Measurements from ENCODE around the gene SCN5A. TPM values are rescaled to one million over a fixed set of nuclear protein-coding genes. Genes with fewer than 3 reads are reported as not detected.

Gene SCN5A
- total RNA-seq, 2 experiments from 2014 or later = not detected

- Mint-ChIP-seq H3K36me3 (ENCODE audit: low read depth) (no peaks in the 10 kb centered on the region), H3K27ac (no peak overlapping the region), H3K4me3 (no peak overlapping the region), H3K4me1 (no peaks in the 10 kb centered on the region), H3K9me3 (no peaks in the 10 kb centered on the region), H3K27me3 (no peaks in the 10 kb centered on the region)
- POLR2A ChIA-PET = no interaction called here
- DNase-seq = no peak
- CTCF ChIA-PET = interaction anchor here (0.6 kb wide), 1 partner anchor 354 kb away, joined by 3 read pairs; no protein-coding TSS in a partner anchor
Measured at GRCh38 chr3:38600551-38600950, 48.9 kb downstream of the SCN5A start.

- Mint-ChIP-seq H3K4me1 (no peaks in the 10 kb centered on the region), H3K27ac (no peak overlapping the region), H3K4me3 (no peak overlapping the region), H3K9me3 (no peaks in the 10 kb centered on the region), H3K27me3 (peaks cover 4% of the 10 kb centered on the region), H3K36me3 (ENCODE audit: low read depth) (no peaks in the 10 kb centered on the region)
- ChIA-PET POLR2A (no interaction called here), CTCF (interaction anchor here (0.6 kb wide), 1 partner anchor 355 kb away, joined by 3 read pairs; no protein-coding TSS in a partner anchor)
- DNase-seq = no peak
Measured at GRCh38 chr3:38599886-38600285, 49.6 kb downstream of the SCN5A start.

GRCh38 chr3:38598791-38599190 lies 50.7 kb downstream of the SCN5A start:
- ChIA-PET POLR2A (no interaction called here), CTCF (interaction anchor here (1.4 kb wide), 1 partner anchor 9 kb away, joined by 4 read pairs; no protein-coding TSS in a partner anchor)

GRCh38 chr3:38597502-38598060 lies 51.9 kb downstream of the SCN5A start:
- CTCF ChIA-PET = no interaction called here
- Mint-ChIP-seq H3K9me3 (no peaks in the 10 kb centered on the region), H3K4me1 (no peaks in the 10 kb centered on the region), H3K27ac (no peak overlapping the region), H3K4me3 (no peak overlapping the region), H3K27me3 (peaks cover 9% of the 10 kb centered on the region), H3K36me3 (ENCODE audit: low read depth) (no peaks in the 10 kb centered on the region)
- DNase-seq = no peak
- POLR2A ChIA-PET = no interaction called here

More at GRCh38 chr3:38598791-38599190, 50.7 kb downstream of the SCN5A start:
- no peak overlapping the region for H3K27ac Mint-ChIP-seq
- DNase-seq = no peak
- H3K9me3 Mint-ChIP-seq = no peaks in the 10 kb centered on the region
- H3K36me3 Mint-ChIP-seq (ENCODE audit: low read depth) = no peaks in the 10 kb centered on the region
- no peak overlapping the region for H3K4me3 Mint-ChIP-seq
- H3K27me3 Mint-ChIP-seq = peaks cover 6% of the 10 kb centered on the region
- H3K4me1 Mint-ChIP-seq = no peaks in the 10 kb centered on the region

- CTCF ChIA-PET = interaction anchor here (0.9 kb wide), 1 partner anchor 249 kb away, joined by 3 read pairs; the partner anchor contains the start of gene XYLB
- DNase-seq = no peak
- H3K27me3 Mint-ChIP-seq = peaks cover 17% of the 10 kb centered on the region
- no peaks in the 10 kb centered on the region for H3K4me1 Mint-ChIP-seq
- no peak overlapping the region for H3K4me3 Mint-ChIP-seq
- no peak overlapping the region for H3K27ac Mint-ChIP-seq
- no peaks in the 10 kb centered on the region for H3K9me3 Mint-ChIP-seq
- POLR2A ChIA-PET = no interaction called here
- no peaks in the 10 kb centered on the region for H3K36me3 Mint-ChIP-seq (ENCODE audit: low read depth)
Measured at GRCh38 chr3:38595393-38595792, 54.1 kb downstream of the SCN5A start.

- Mint-ChIP-seq H3K4me3 (no peak overlapping the region), H3K9me3 (no peaks in the 10 kb centered on the region), H3K36me3 (ENCODE audit: low read depth) (no peaks in the 10 kb centered on the region), H3K27me3 (peaks cover 17% of the 10 kb centered on the region), H3K4me1 (no peaks in the 10 kb centered on the region), H3K27ac (no peak overlapping the region)
- POLR2A ChIA-PET = no interaction called here
- peak; percentile 0 for DNase-seq
- CTCF ChIA-PET = no interaction called here
Measured at GRCh38 chr3:38590521-38590920, 59.0 kb downstream of the SCN5A start.

- Mint-ChIP-seq H3K36me3 (ENCODE audit: low read depth) (no peaks in the 10 kb centered on the region), H3K9me3 (no peaks in the 10 kb centered on the region), H3K4me3 (no peak overlapping the region), H3K4me1 (no peaks in the 10 kb centered on the region), H3K27ac (no peak overlapping the region), H3K27me3 (peaks cover 12% of the 10 kb centered on the region)
- peak; percentile 1 for DNase-seq
- ChIA-PET POLR2A (no interaction called here), CTCF (interaction anchor here (1.0 kb wide), 1 partner anchor 39 kb away, joined by 3 read pairs; no protein-coding TSS in a partner anchor)
Measured at GRCh38 chr3:38588995-38589937, 60.2 kb downstream of the SCN5A start.

- H3K9me3 Mint-ChIP-seq = no peaks in the 10 kb centered on the region
- H3K4me1 Mint-ChIP-seq = no peaks in the 10 kb centered on the region
- ChIA-PET POLR2A (no interaction called here), CTCF (no interaction called here)
- no peak overlapping the region for H3K27ac Mint-ChIP-seq
- no peaks in the 10 kb centered on the region for H3K36me3 Mint-ChIP-seq (ENCODE audit: low read depth)
- H3K27me3 Mint-ChIP-seq = peaks cover 8% of the 10 kb centered on the region
- peak; percentile 1 for DNase-seq
- H3K4me3 Mint-ChIP-seq = no peak overlapping the region
Measured at GRCh38 chr3:38588371-38588971, 61.0 kb downstream of the SCN5A start.

- POLR2A ChIA-PET = no interaction called here
- no peaks in the 10 kb centered on the region for H3K4me1 Mint-ChIP-seq
- peak; percentile 2 for DNase-seq
- no peaks in the 10 kb centered on the region for H3K9me3 Mint-ChIP-seq
- peaks cover 8% of the 10 kb centered on the region for H3K27me3 Mint-ChIP-seq
- CTCF ChIA-PET = no interaction called here
- no peaks in the 10 kb centered on the region for H3K36me3 Mint-ChIP-seq (ENCODE audit: low read depth)
- no peak overlapping the region for H3K4me3 Mint-ChIP-seq
- H3K27ac Mint-ChIP-seq = no peak overlapping the region
Measured at GRCh38 chr3:38587548-38588131, 61.8 kb downstream of the SCN5A start.

- no peak overlapping the region for H3K4me3 Mint-ChIP-seq
- POLR2A ChIA-PET = no interaction called here
- no peaks in the 10 kb centered on the region for H3K4me1 Mint-ChIP-seq
- H3K9me3 Mint-ChIP-seq = no peaks in the 10 kb centered on the region
- CTCF ChIA-PET = interaction anchor here (1.1 kb wide), 1 partner anchor 21 kb away, joined by 3 read pairs; no protein-coding TSS in a partner anchor
- H3K27ac Mint-ChIP-seq = no peak overlapping the region
- H3K27me3 Mint-ChIP-seq = peaks cover 4% of the 10 kb centered on the region
- H3K36me3 Mint-ChIP-seq (ENCODE audit: low read depth) = no peaks in the 10 kb centered on the region
- peak; percentile 3 for DNase-seq
Measured at GRCh38 chr3:38586546-38587520, 62.7 kb downstream of the SCN5A start.

GRCh38 chr3:38585791-38586420 lies 63.6 kb downstream of the SCN5A start:
- Mint-ChIP-seq H3K27me3 (peaks cover 2% of the 10 kb centered on the region), H3K4me3 (no peak overlapping the region), H3K27ac (no peak overlapping the region), H3K4me1 (no peaks in the 10 kb centered on the region), H3K9me3 (no peaks in the 10 kb centered on the region), H3K36me3 (ENCODE audit: low read depth) (no peaks in the 10 kb centered on the region)
- POLR2A ChIA-PET = no interaction called here
- CTCF ChIA-PET = interaction anchor here (1.1 kb wide), 1 partner anchor 22 kb away, joined by 3 read pairs; no protein-coding TSS in a partner anchor
- DNase-seq = peak; percentile 4

GRCh38 chr3:38583688-38584087 lies 65.8 kb downstream of the SCN5A start:
- ChIA-PET CTCF (no interaction called here), POLR2A (no interaction called here)
- H3K4me3 Mint-ChIP-seq = no peak overlapping the region
- H3K4me1 Mint-ChIP-seq = no peaks in the 10 kb centered on the region
- no peak overlapping the region for H3K27ac Mint-ChIP-seq
- no peaks in the 10 kb centered on the region for H3K27me3 Mint-ChIP-seq
- H3K36me3 Mint-ChIP-seq (ENCODE audit: low read depth) = no peaks in the 10 kb centered on the region
- DNase-seq = peak; percentile 1
- no peaks in the 10 kb centered on the region for H3K9me3 Mint-ChIP-seq
